Measurements from ENCODE around the gene KDM6B.

DNA sequence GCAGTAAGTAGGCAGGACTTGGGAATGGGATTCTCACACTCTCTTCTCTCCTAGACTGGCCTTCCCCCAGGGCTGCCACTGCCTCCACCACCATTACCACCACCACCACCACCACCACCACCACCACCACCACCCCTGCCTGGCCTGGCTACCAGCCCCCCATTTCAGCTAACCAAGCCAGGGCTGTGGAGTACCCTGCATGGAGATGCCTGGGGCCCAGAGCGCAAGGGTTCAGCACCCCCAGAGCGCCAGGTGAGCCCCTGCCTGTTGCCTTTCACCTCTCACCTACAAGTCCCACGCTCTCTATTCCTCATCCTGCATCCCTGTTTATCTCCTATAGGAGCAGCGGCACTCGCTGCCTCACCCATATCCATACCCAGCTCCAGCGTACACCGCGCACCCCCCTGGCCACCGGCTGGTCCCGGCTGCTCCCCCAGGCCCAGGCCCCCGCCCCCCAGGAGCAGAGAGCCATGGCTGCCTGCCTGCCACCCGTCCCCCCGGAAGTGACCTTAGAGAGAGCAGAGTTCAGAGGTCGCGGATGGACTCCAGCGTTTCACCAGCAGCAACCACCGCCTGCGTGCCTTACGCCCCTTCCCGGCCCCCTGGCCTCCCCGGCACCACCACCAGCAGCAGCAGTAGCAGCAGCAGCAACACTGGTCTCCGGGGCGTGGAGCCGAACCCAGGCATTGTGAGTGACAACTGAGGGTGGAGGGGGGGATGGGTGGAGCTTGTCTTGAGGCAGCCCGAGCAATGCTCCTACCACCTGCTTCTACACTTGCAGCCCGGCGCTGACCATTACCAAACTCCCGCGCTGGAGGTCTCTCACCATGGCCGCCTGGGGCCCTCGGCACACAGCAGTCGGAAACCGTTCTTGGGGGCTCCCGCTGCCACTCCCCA is 13.0 kb downstream of the KDM6B start:
- TF ChIP-seq, protein P1, sequence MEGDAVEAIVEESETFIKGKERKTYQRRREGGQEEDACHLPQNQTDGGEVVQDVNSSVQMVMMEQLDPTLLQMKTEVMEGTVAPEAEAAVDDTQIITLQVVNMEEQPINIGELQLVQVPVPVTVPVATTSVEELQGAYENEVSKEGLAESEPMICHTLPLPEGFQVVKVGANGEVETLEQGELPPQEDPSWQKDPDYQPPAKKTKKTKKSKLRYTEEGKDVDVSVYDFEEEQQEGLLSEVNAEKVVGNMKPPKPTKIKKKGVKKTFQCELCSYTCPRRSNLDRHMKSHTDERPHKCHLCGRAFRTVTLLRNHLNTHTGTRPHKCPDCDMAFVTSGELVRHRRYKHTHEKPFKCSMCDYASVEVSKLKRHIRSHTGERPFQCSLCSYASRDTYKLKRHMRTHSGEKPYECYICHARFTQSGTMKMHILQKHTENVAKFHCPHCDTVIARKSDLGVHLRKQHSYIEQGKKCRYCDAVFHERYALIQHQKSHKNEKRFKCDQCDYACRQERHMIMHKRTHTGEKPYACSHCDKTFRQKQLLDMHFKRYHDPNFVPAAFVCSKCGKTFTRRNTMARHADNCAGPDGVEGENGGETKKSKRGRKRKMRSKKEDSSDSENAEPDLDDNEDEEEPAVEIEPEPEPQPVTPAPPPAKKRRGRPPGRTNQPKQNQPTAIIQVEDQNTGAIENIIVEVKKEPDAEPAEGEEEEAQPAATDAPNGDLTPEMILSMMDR (IDR thresholded peaks at IDR 0.05) = no peak
- no peak for TF ChIP-seq POLR2A (IDR thresholded peaks at IDR 0.05)
